SK-N-SH treated with all-trans-retinoic acid at 6 μM for 48 hours (cell line): ENCODE data around the gene KIAA0825.

Experiments used
- ARNTL ChIP-seq: fragments of 450-650 bp; formaldehyde crosslinking; IDR thresholded peaks from 2 replicates; pipeline ENCODE4 v1.5.0; 2020; ENCODE audit warnings: low read depth, mild to moderate bottlenecking, moderate library complexity, borderline replicate concordance
- OSR1 ChIP-seq: fragments of 250-450 bp; sonication (Bioruptor Pico); IDR thresholded peaks from 2 replicates; pipeline ENCODE4 v1.8.0; 2022; ENCODE audit warnings: moderate library complexity, mild to moderate bottlenecking, inconsistent platforms
- PPARA ChIP-seq: fragments of 250-450 bp; sonication (Bioruptor Pico); IDR thresholded peaks from 2 replicates; pipeline ENCODE4 v1.5.0; 2020; ENCODE audit warnings: mild to moderate bottlenecking, borderline replicate concordance
- RARB ChIP-seq: fragments of 250-450 bp; sonication (Bioruptor Pico); IDR thresholded peaks from 2 replicates; pipeline ENCODE4 v1.8.0; 2021; ENCODE audit warnings: mild to moderate bottlenecking, moderate library complexity
- TCF4 ChIP-seq: fragments of 250-450 bp; sonication (Bioruptor Pico); IDR thresholded peaks from 2 replicates; pipeline ENCODE4 v1.8.0; 2021; ENCODE audit warnings: mild to moderate bottlenecking, moderate library complexity, borderline replicate concordance
- ZFP3 ChIP-seq: fragments of 250-450 bp; sonication (Bioruptor Pico); IDR thresholded peaks from 2 replicates; pipeline ENCODE4 v1.5.0; 2020; ENCODE audit warnings: mild to moderate bottlenecking, moderate library complexity
- ZNF8 ChIP-seq: fragments of 450-650 bp; formaldehyde crosslinking; IDR thresholded peaks from 2 replicates; pipeline ENCODE4 v1.5.0; 2020; ENCODE audit warnings: mild to moderate bottlenecking, moderate library complexity
- TF ChIP-seq, protein P1 (sequence below): fragments of 250-450 bp; sonication (Bioruptor Pico); IDR thresholded peaks from 2 replicates; pipeline ENCODE4 v1.5.1; 2021; ENCODE audit warnings: mild to moderate bottlenecking, moderate library complexity
- TF ChIP-seq, protein P2 (sequence below): fragments of 250-450 bp; sonication (Bioruptor Pico); IDR thresholded peaks from 2 replicates; pipeline ENCODE4 v1.8.0; 2020; ENCODE audit warnings: mild to moderate bottlenecking, moderate library complexity, borderline replicate concordance

DNA sequence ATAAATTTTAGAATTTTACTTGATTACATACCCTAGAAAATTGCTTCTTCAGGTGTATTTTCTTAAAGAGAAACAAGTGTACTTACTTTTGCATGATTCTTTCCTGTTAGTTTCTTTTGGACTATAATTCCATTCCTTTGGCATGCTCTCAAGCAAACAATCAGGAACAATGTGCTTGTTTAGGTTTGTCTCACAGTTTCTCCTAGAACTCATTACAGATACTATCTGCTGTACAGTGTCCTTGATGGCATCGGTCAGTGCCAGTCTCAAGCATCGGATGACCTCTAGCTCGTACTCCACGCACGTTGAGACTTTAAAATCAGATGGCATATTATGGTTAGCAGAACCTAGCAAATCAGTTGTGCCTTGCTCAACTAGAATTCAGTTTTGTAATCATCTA is 214.9 kb downstream of the KIAA0825 start:
- TF ChIP-seq RARB (CRISPR knock-in tag) (no peak), ZFP3 (no peak), ARNTL (CRISPR knock-in tag) (no peak), TCF4 (no peak), PPARA (CRISPR knock-in tag) (no peak), OSR1 (CRISPR knock-in tag) (no peak), ZNF8 (CRISPR knock-in tag) (no peak)
- TF ChIP-seq, protein P1, sequence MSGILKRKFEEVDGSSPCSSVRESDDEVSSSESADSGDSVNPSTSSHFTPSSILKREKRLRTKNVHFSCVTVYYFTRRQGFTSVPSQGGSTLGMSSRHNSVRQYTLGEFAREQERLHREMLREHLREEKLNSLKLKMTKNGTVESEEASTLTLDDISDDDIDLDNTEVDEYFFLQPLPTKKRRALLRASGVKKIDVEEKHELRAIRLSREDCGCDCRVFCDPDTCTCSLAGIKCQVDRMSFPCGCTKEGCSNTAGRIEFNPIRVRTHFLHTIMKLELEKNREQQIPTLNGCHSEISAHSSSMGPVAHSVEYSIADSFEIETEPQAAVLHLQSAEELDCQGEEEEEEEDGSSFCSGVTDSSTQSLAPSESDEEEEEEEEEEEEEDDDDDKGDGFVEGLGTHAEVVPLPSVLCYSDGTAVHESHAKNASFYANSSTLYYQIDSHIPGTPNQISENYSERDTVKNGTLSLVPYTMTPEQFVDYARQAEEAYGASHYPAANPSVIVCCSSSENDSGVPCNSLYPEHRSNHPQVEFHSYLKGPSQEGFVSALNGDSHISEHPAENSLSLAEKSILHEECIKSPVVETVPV (CRISPR knock-in tag) = no peak
- TF ChIP-seq, protein P2, sequence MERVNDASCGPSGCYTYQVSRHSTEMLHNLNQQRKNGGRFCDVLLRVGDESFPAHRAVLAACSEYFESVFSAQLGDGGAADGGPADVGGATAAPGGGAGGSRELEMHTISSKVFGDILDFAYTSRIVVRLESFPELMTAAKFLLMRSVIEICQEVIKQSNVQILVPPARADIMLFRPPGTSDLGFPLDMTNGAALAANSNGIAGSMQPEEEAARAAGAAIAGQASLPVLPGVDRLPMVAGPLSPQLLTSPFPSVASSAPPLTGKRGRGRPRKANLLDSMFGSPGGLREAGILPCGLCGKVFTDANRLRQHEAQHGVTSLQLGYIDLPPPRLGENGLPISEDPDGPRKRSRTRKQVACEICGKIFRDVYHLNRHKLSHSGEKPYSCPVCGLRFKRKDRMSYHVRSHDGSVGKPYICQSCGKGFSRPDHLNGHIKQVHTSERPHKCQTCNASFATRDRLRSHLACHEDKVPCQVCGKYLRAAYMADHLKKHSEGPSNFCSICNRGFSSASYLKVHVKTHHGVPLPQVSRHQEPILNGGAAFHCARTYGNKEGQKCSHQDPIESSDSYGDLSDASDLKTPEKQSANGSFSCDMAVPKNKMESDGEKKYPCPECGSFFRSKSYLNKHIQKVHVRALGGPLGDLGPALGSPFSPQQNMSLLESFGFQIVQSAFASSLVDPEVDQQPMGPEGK (CRISPR knock-in tag) = no peak
